Activated CD4-positive, alpha-beta memory T cell treated with anti-CD3 and anti-CD28 coated beads, Interleukin-2, amount 10 ng/mL, durations not matched to agents 7 days and 5 days (primary cell): ENCODE measurements around the gene CLEC4A. TPM values are rescaled to one million over a fixed set of nuclear protein-coding genes. Genes with fewer than 3 reads are reported as not detected.
"Not testable (repeated sequence)": the region's sequence is repeated elsewhere in the genome, so short reads cannot be mapped to it uniquely, and the experiment has no call there.

ENCODE experiments used
- CTCF ChIA-PET: fragments of 350-600 bp; sonication (Branson Sonifier 250); formaldehyde crosslinking; loops from one replicate; lab custom pipeline; 2021; ENCODE audit warnings: antibody characterized with exemption, inconsistent platforms; lab: Charles Lee
- POLR2A ChIA-PET: fragments of 350-600 bp; sonication (Branson Sonifier 250); formaldehyde crosslinking; loops from one replicate; lab custom pipeline; 2021; ENCODE audit warnings: antibody characterized with exemption; lab: Charles Lee
- DNase-seq: peaks from one replicate; pipeline ENCODE4 v3.0.0-alpha.2; 2020
- H3K27ac Mint-ChIP-seq: one replicate; pipeline ENCODE4 v1.8.0; 2021; ENCODE audit warnings: mild to moderate bottlenecking, mixed read lengths
- H3K27me3 Mint-ChIP-seq: one replicate; pipeline ENCODE4 v1.8.0; 2021; ENCODE audit warnings: mixed read lengths
- H3K36me3 Mint-ChIP-seq: one replicate; pipeline ENCODE4 v1.8.0; 2021; ENCODE audit warnings: low read depth, mixed read lengths
- H3K4me1 Mint-ChIP-seq: one replicate; pipeline ENCODE4 v1.8.0; 2021; ENCODE audit warnings: mixed read lengths
- H3K4me3 Mint-ChIP-seq: one replicate; pipeline ENCODE4 v1.8.0; 2021; ENCODE audit warnings: mild to moderate bottlenecking, mixed read lengths
- H3K9me3 Mint-ChIP-seq: one replicate; pipeline ENCODE4 v1.8.0; 2021; ENCODE audit warnings: mixed read lengths
- total RNA-seq, 2 experiments: library from RNA; stranded (reverse); gene quantifications; one replicate each; pipeline ENCODE4 v1.2.3, GENCODE V29; 2021

Gene CLEC4A
- total RNA-seq, 2 experiments from 2014 or later, result 0.50 to 1.7 TPM

- DNase-seq, H3K4me3 Mint-ChIP-seq, H3K9me3 Mint-ChIP-seq, H3K27me3 Mint-ChIP-seq: not testable (repeated sequence)
- Mint-ChIP-seq H3K4me1 (peaks cover 43% of the 10 kb centered on the region), H3K36me3 (peaks cover 65% of the 10 kb centered on the region), H3K27ac (peak overlapping the region; percentile 87)
- ChIA-PET POLR2A (interaction anchor here (1.0 to 2.7 kb wide), 4 partner anchors 11 to 155 kb away, joined by 5 to 12 read pairs (median 9); no protein-coding TSS in a partner anchor), CTCF (interaction anchor here (1.2 to 3.7 kb wide), 4 partner anchors 11 to 142 kb away, joined by 3 to 16 read pairs (median 6); no protein-coding TSS in a partner anchor)
Measured at GRCh38 chr12:8089277-8089676, 34.1 kb upstream of the CLEC4A start.

- peaks cover 65% of the 10 kb centered on the region for H3K36me3 Mint-ChIP-seq
- DNase-seq, result no peak
- CTCF ChIA-PET, result no interaction called here
- peaks cover 39% of the 10 kb centered on the region for H3K4me1 Mint-ChIP-seq
- no peak overlapping the region for H3K27ac Mint-ChIP-seq
- POLR2A ChIA-PET, result no interaction called here
- H3K9me3 Mint-ChIP-seq, result no peaks in the 10 kb centered on the region
- H3K27me3 Mint-ChIP-seq, result no peaks in the 10 kb centered on the region
- H3K4me3 Mint-ChIP-seq, result no peak overlapping the region
Measured at GRCh38 chr12:8089716-8090115, 33.7 kb upstream of the CLEC4A start.

- H3K36me3 Mint-ChIP-seq, result peaks cover 83% of the 10 kb centered on the region
- peaks cover 23% of the 10 kb centered on the region for H3K4me1 Mint-ChIP-seq
- H3K27me3 Mint-ChIP-seq, result no peaks in the 10 kb centered on the region
- CTCF ChIA-PET, result interaction anchor here (1.2 to 1.4 kb wide), 2 partner anchors 15 to 144 kb away, joined by 3 to 4 read pairs; no protein-coding TSS in a partner anchor
- POLR2A ChIA-PET, result no interaction called here
- no peak overlapping the region for H3K27ac Mint-ChIP-seq
- no peak overlapping the region for H3K4me3 Mint-ChIP-seq
- DNase-seq, result no peak
- H3K9me3 Mint-ChIP-seq, result no peaks in the 10 kb centered on the region
Measured at GRCh38 chr12:8093291-8093690, 30.1 kb upstream of the CLEC4A start.

- peaks cover 72% of the 10 kb centered on the region for H3K36me3 Mint-ChIP-seq
- no peak overlapping the region for H3K4me3 Mint-ChIP-seq
- peaks cover 13% of the 10 kb centered on the region for H3K4me1 Mint-ChIP-seq
- POLR2A ChIA-PET, result no interaction called here
- CTCF ChIA-PET, result no interaction called here
- no peaks in the 10 kb centered on the region for H3K27me3 Mint-ChIP-seq
- H3K27ac Mint-ChIP-seq, result no peak overlapping the region
- H3K9me3 Mint-ChIP-seq, result no peaks in the 10 kb centered on the region
- DNase-seq, result no peak
Measured at GRCh38 chr12:8096281-8096915, 27.0 kb upstream of the CLEC4A start.

- H3K4me3 Mint-ChIP-seq, result no peak overlapping the region
- no peaks in the 10 kb centered on the region for H3K9me3 Mint-ChIP-seq
- ChIA-PET CTCF (interaction anchor here (0.7 to 1.3 kb wide), 2 partner anchors 10 to 58 kb away, joined by 3 to 6 read pairs; no protein-coding TSS in a partner anchor), POLR2A (interaction anchor here (1.7 kb wide), 1 partner anchor 16 kb away, joined by 4 read pairs; no protein-coding TSS in a partner anchor)
- H3K36me3 Mint-ChIP-seq, result peaks cover 51% of the 10 kb centered on the region
- no peaks in the 10 kb centered on the region for H3K27me3 Mint-ChIP-seq
- H3K27ac Mint-ChIP-seq, result no peak overlapping the region
- H3K4me1 Mint-ChIP-seq, result peaks cover 13% of the 10 kb centered on the region
- DNase-seq, result no peak
Measured at GRCh38 chr12:8099235-8099634, 24.2 kb upstream of the CLEC4A start.

GRCh38 chr12:8108808-8109398 is 14.5 kb upstream of the CLEC4A start:
- no peaks in the 10 kb centered on the region for H3K9me3 Mint-ChIP-seq
- peak; percentile 80 for DNase-seq
- ChIA-PET CTCF (interaction anchor here (0.6 to 3.7 kb wide), 11 partner anchors 10 to 592 kb away, joined by 3 to 31 read pairs (median 6); no protein-coding TSS in a partner anchor), POLR2A (interaction anchor here (0.6 to 1.3 kb wide), 2 partner anchors 45 to 72 kb away, joined by 4 to 5 read pairs; no protein-coding TSS in a partner anchor)
- H3K36me3 Mint-ChIP-seq, result peaks cover 24% of the 10 kb centered on the region
- H3K4me1 Mint-ChIP-seq, result peaks cover 10% of the 10 kb centered on the region
- H3K27me3 Mint-ChIP-seq, result no peaks in the 10 kb centered on the region
- no peak overlapping the region for H3K4me3 Mint-ChIP-seq
- no peak overlapping the region for H3K27ac Mint-ChIP-seq

GRCh38 chr12:8113117-8113516 is 10.3 kb upstream of the CLEC4A start:
- H3K4me1 Mint-ChIP-seq, H3K9me3 Mint-ChIP-seq, H3K4me3 Mint-ChIP-seq, H3K27ac Mint-ChIP-seq, POLR2A ChIA-PET, H3K27me3 Mint-ChIP-seq, CTCF ChIA-PET, DNase-seq, H3K36me3 Mint-ChIP-seq: not testable (repeated sequence)

GRCh38 chr12:8120072-8120713 is 3.2 kb upstream of the CLEC4A start:
- CTCF ChIA-PET, result interaction anchor here (3.7 kb wide), 1 partner anchor 11 kb away, joined by 15 read pairs; no protein-coding TSS in a partner anchor
- Mint-ChIP-seq H3K4me3 (no peak overlapping the region), H3K36me3 (no peaks in the 10 kb centered on the region), H3K27me3 (no peaks in the 10 kb centered on the region), H3K27ac (no peak overlapping the region), H3K9me3 (no peaks in the 10 kb centered on the region), H3K4me1 (no peaks in the 10 kb centered on the region)
- DNase-seq, result no peak
- POLR2A ChIA-PET, result no interaction called here

GRCh38 chr12:8127138-8127537 is 3.7 kb downstream of the CLEC4A start:
- DNase-seq, result no peak
- ChIA-PET POLR2A (no interaction called here), CTCF (no interaction called here)
- no peak overlapping the region for H3K27ac Mint-ChIP-seq
- no peaks in the 10 kb centered on the region for H3K9me3 Mint-ChIP-seq
- H3K4me3 Mint-ChIP-seq, result no peak overlapping the region
- H3K36me3 Mint-ChIP-seq, result peaks cover 5% of the 10 kb centered on the region
- H3K4me1 Mint-ChIP-seq, result peaks cover 10% of the 10 kb centered on the region
- H3K27me3 Mint-ChIP-seq, result no peaks in the 10 kb centered on the region

- H3K4me3 Mint-ChIP-seq, DNase-seq, H3K27me3 Mint-ChIP-seq, CTCF ChIA-PET, H3K9me3 Mint-ChIP-seq, H3K36me3 Mint-ChIP-seq, H3K27ac Mint-ChIP-seq, POLR2A ChIA-PET, H3K4me1 Mint-ChIP-seq: not testable (repeated sequence)
Measured at GRCh38 chr12:8133636-8134397, 10.4 kb downstream of the CLEC4A start.

GRCh38 chr12:8134398-8134930 is 11.0 kb downstream of the CLEC4A start:
- H3K27me3 Mint-ChIP-seq, H3K4me3 Mint-ChIP-seq, H3K4me1 Mint-ChIP-seq, H3K9me3 Mint-ChIP-seq, H3K36me3 Mint-ChIP-seq, DNase-seq, H3K27ac Mint-ChIP-seq, POLR2A ChIA-PET, CTCF ChIA-PET: not testable (repeated sequence)

- H3K27ac Mint-ChIP-seq, DNase-seq, H3K27me3 Mint-ChIP-seq, H3K4me3 Mint-ChIP-seq, CTCF ChIA-PET, POLR2A ChIA-PET, H3K9me3 Mint-ChIP-seq, H3K4me1 Mint-ChIP-seq, H3K36me3 Mint-ChIP-seq: not testable (repeated sequence)
Measured at GRCh38 chr12:8141647-8142046, 18.2 kb downstream of the CLEC4A start.
